Measurements from ENCODE around the gene TLE4. TPM values are rescaled to one million over a fixed set of nuclear protein-coding genes. Genes with fewer than 3 reads are reported as not detected.

TLE4 gene
- total RNA-seq, 2 experiments from 2014 or later = 125 to 136 TPM

DNA sequence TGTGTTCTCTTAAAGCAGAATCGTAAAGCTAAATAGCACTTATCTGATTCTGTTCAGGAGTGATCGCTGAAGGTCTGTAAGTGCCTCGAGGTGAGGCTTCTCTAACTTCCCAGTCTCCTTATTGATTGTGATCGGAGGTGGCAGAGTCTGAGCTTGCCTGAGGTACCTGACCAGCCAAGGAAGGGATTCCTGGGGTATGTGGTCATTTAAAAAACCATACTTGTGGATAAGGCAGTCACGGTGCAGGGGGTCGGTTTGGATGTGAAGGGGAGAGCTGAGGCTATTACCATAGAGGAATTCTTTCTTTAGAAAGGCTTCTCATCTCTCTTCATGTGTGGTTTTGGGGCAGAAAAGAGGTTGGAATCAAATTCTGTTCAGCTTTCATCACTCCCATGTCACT, 193.7 kb downstream of the TLE4 start:
- Mint-ChIP-seq H3K9me3 (no peaks in the 10 kb centered on the region), H3K27ac (no peak overlapping the region), H3K4me1 (ENCODE audit: low read depth) (no peaks in the 10 kb centered on the region), H3K27me3 (no peaks in the 10 kb centered on the region), H3K4me3 (no peak overlapping the region), H3K36me3 (ENCODE audit: low read depth) (no peaks in the 10 kb centered on the region)
- ATAC-seq (ENCODE audit: poor library complexity) = no peak
- H3K27ac ChIP-seq (ENCODE audit: low read depth in 1 of 2, low read length in 2 of 2) = no peak overlapping the region
- H3K4me1 ChIP-seq (ENCODE audit: insufficient read depth, low read length) = no peaks in the 10 kb centered on the region
- ChIA-PET POLR2A (no interaction called here), CTCF (no interaction called here)
- H3K27me3 ChIP-seq (ENCODE audit: control insufficient read depth in 1 of 2, insufficient read depth in 2 of 2, low read length in 2 of 2) = no peaks in the 10 kb centered on the region
- no peak for DNase-seq
- no peaks in the 10 kb centered on the region for H3K36me3 ChIP-seq (ENCODE audit: insufficient read depth, low read length)
- intact Hi-C loops (cut with DNase I, micrococcal nuclease) = no loop called here
- TF ChIP-seq, protein P1, sequence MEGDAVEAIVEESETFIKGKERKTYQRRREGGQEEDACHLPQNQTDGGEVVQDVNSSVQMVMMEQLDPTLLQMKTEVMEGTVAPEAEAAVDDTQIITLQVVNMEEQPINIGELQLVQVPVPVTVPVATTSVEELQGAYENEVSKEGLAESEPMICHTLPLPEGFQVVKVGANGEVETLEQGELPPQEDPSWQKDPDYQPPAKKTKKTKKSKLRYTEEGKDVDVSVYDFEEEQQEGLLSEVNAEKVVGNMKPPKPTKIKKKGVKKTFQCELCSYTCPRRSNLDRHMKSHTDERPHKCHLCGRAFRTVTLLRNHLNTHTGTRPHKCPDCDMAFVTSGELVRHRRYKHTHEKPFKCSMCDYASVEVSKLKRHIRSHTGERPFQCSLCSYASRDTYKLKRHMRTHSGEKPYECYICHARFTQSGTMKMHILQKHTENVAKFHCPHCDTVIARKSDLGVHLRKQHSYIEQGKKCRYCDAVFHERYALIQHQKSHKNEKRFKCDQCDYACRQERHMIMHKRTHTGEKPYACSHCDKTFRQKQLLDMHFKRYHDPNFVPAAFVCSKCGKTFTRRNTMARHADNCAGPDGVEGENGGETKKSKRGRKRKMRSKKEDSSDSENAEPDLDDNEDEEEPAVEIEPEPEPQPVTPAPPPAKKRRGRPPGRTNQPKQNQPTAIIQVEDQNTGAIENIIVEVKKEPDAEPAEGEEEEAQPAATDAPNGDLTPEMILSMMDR (IDR thresholded peaks at IDR 0.05) = no peak
- H3K9me3 ChIP-seq (ENCODE audit: control insufficient read depth in 1 of 2, insufficient read depth in 1 of 2, low read length in 2 of 2) = no peaks in the 10 kb centered on the region
- H3K4me3 ChIP-seq (ENCODE audit: low read length) = no peak overlapping the region

DNA sequence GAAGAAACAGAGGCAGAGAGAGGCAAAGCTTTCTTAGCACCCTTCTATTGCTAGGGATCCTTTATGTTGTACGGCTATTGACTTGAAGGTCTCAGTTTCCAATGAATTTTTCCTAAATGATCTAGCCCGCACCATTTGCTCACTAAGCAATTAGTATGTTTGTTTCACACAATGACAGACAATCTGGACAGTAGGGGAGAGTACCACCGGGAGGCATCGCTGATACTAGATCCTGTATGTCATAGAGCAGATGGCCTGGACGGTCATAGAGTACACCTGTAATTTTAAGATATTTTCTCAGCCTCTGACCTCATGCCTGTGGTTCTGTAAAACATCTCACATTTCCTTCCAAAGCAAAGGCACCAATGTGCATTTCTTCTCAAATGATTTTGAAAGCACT, 194.3 kb downstream of the TLE4 start:
- Mint-ChIP-seq H3K4me3 (no peak overlapping the region), H3K36me3 (ENCODE audit: low read depth) (no peaks in the 10 kb centered on the region), H3K4me1 (ENCODE audit: low read depth) (no peaks in the 10 kb centered on the region), H3K27me3 (no peaks in the 10 kb centered on the region), H3K27ac (no peak overlapping the region), H3K9me3 (no peaks in the 10 kb centered on the region)
- H3K27me3 ChIP-seq (ENCODE audit: control insufficient read depth in 1 of 2, insufficient read depth in 2 of 2, low read length in 2 of 2) = no peaks in the 10 kb centered on the region
- POLR2A ChIA-PET = no interaction called here
- TF ChIP-seq, protein P1 (IDR thresholded peaks at IDR 0.05) = no peak
- H3K36me3 ChIP-seq (ENCODE audit: insufficient read depth, low read length) = no peaks in the 10 kb centered on the region
- no peak overlapping the region for H3K27ac ChIP-seq (ENCODE audit: low read depth in 1 of 2, low read length in 2 of 2)
- H3K9me3 ChIP-seq (ENCODE audit: control insufficient read depth in 1 of 2, insufficient read depth in 1 of 2, low read length in 2 of 2) = no peaks in the 10 kb centered on the region
- DNase-seq (no peak), ATAC-seq (ENCODE audit: poor library complexity) (no peak)
- no peaks in the 10 kb centered on the region for H3K4me1 ChIP-seq (ENCODE audit: insufficient read depth, low read length)
- CTCF ChIA-PET = no interaction called here
- intact Hi-C loops (cut with DNase I, micrococcal nuclease) = no loop called here
- H3K4me3 ChIP-seq (ENCODE audit: low read length) = no peak overlapping the region

GRCh38 chr9:79768194-79768593, 196.4 kb downstream of the TLE4 start:
- Mint-ChIP-seq H3K9me3 (no peaks in the 10 kb centered on the region), H3K27ac (no peak overlapping the region), H3K4me3 (no peak overlapping the region), H3K4me1 (ENCODE audit: low read depth) (no peaks in the 10 kb centered on the region), H3K27me3 (no peaks in the 10 kb centered on the region), H3K36me3 (ENCODE audit: low read depth) (no peaks in the 10 kb centered on the region)
- ChIA-PET POLR2A (no interaction called here), CTCF (no interaction called here)
- no peak for ATAC-seq (ENCODE audit: poor library complexity)
- Histone ChIP-seq H3K9me3 (ENCODE audit: control insufficient read depth in 1 of 2, insufficient read depth in 1 of 2, low read length in 2 of 2) (no peaks in the 10 kb centered on the region), H3K36me3 (ENCODE audit: insufficient read depth, low read length) (no peaks in the 10 kb centered on the region), H3K4me3 (ENCODE audit: low read length) (no peak overlapping the region), H3K27ac (ENCODE audit: low read depth in 1 of 2, low read length in 2 of 2) (no peak overlapping the region), H3K27me3 (ENCODE audit: control insufficient read depth in 1 of 2, insufficient read depth in 2 of 2, low read length in 2 of 2) (no peaks in the 10 kb centered on the region), H3K4me1 (ENCODE audit: insufficient read depth, low read length) (no peaks in the 10 kb centered on the region)
- intact Hi-C loops (cut with DNase I, micrococcal nuclease) = no loop called here
- TF ChIP-seq, protein P1 (IDR thresholded peaks at IDR 0.05) = no peak
- DNase-seq = no peak

Data from CD4-positive, alpha-beta T cell (primary cell).